Fibroblast of lung (primary cell): Measurements from ENCODE around the gene GMPR. TPM values are rescaled to one million over a fixed set of nuclear protein-coding genes. Genes with fewer than 3 reads are reported as not detected.
A peak's percentile ranks its signal among the peaks of the same experiment; 100 is the strongest.

Experiments
- DNase-seq, 2 donors: peaks; one replicate each; pipeline versions ENCODE4 v3.0.0 to v3.0.0-alpha.2; 2010; ENCODE audit warnings: low read depth in 2 of 2
- H2AFZ ChIP-seq: 2 replicates; pipeline ENCODE4 v1.5.1; 2012; ENCODE audit warnings: low read length, control low read depth, inconsistent platforms
- H3K27ac ChIP-seq: 2 replicates; pipeline ENCODE4 v1.5.1; 2011; ENCODE audit warnings: low read length, control low read depth; ENCODE audit not compliant: insufficient read depth
- H3K27me3 ChIP-seq: 2 replicates; pipeline ENCODE4 v1.5.1; 2011; ENCODE audit warnings: mild to moderate bottlenecking, low read length; ENCODE audit not compliant: control insufficient read depth, insufficient read depth
- H3K36me3 ChIP-seq: 2 replicates; pipeline ENCODE4 v1.5.1; 2011; ENCODE audit warnings: low read length; ENCODE audit not compliant: control insufficient read depth, insufficient read depth
- H3K4me1 ChIP-seq: 2 replicates; pipeline ENCODE4 v1.5.1; 2011; ENCODE audit warnings: low read length; ENCODE audit not compliant: control insufficient read depth, insufficient read depth; ENCODE audit errors: extremely low read depth
- H3K4me2 ChIP-seq: 2 replicates; pipeline ENCODE4 v1.5.1; 2011; ENCODE audit warnings: low read length, control low read depth; ENCODE audit not compliant: insufficient read depth; ENCODE audit errors: extremely low read depth
- H3K4me3 ChIP-seq, 4 experiments: fragments of 200-600 bp in 1 of 4; sonication (generic) in 1 of 4; replicated peaks in 1 of 4; 2 replicates each; pipeline ENCODE4 v1.5.1; 2011 to 2016; ENCODE audit warnings: low read length in 4 of 4, low read depth in 3 of 4, mild to moderate bottlenecking in 3 of 4, control low read depth in 2 of 4, inconsistent platforms in 1 of 4, mixed read lengths in 1 of 4; ENCODE audit not compliant: insufficient read depth in 1 of 4; ENCODE audit errors: control extremely low read depth in 1 of 4
- H3K79me2 ChIP-seq: 2 replicates; pipeline ENCODE4 v1.5.1; 2012; ENCODE audit warnings: mild to moderate bottlenecking, low read length, inconsistent platforms; ENCODE audit not compliant: control insufficient read depth, insufficient read depth
- H3K9ac ChIP-seq: 2 replicates; pipeline ENCODE4 v1.5.1; 2011; ENCODE audit warnings: mild to moderate bottlenecking, low read length, control low read depth; ENCODE audit not compliant: insufficient read depth
- H3K9me3 ChIP-seq: 2 replicates; pipeline ENCODE4 v1.5.1; 2012; ENCODE audit warnings: low read depth, low read length; ENCODE audit not compliant: control insufficient read depth, insufficient read depth
- H4K20me1 ChIP-seq: 2 replicates; pipeline ENCODE4 v1.5.1; 2011; ENCODE audit warnings: low read length; ENCODE audit not compliant: control insufficient read depth, insufficient read depth; ENCODE audit errors: extremely low read depth
- CTCF ChIP-seq, 2 donors: IDR thresholded peaks in 1 of 2; conservative IDR thresholded peaks in 1 of 2; 1 replicate in 1 of 2; 2 replicates in 1 of 2; pipeline ENCODE4 v1.5.1; 2011 to 2012; ENCODE audit warnings: low read length in 2 of 2, control low read depth in 1 of 2, inconsistent platforms in 1 of 2, low read depth in 1 of 2, mild to moderate bottlenecking in 1 of 2
- EZH2 ChIP-seq: IDR thresholded peaks from 2 replicates; pipeline ENCODE4 v1.5.1; 2012; ENCODE audit warnings: low read length, control low read depth, mild to moderate bottlenecking; ENCODE audit errors: missing control alignments
- polyA plus RNA-seq, 2 donors: library from polyadenylated mRNA; depleted of rRNA in 1 of 2; stranded (reverse) in 1 of 2; unstranded in 1 of 2; fragments of >200 nt; gene quantifications; 2 replicates each; pipeline ENCODE4 v1.2.1, GENCODE V29; 2011 to 2012; ENCODE audit warnings: missing spikeins in 1 of 2
- total RNA-seq: library from RNA; depleted of rRNA; stranded (reverse); fragments of >200 nt; gene quantifications from 2 replicates; pipeline ENCODE4 v1.2.1, GENCODE V29; 2014

Gene GMPR
- total and polyA plus RNA-seq, 2 donors (not counting 1 experiment from before 2014, with no cell fraction given), result 13.2 to 16.4 TPM

GRCh38 chr6:16344756-16345155 lies 106.4 kb downstream of the GMPR start:
- Histone ChIP-seq H3K4me1 (peaks cover 17% of the 10 kb centered on the region), H3K27ac (peak overlapping the region; percentile 84), H3K9me3 (no peaks in the 10 kb centered on the region), H4K20me1 (no peaks in the 10 kb centered on the region), H3K4me2 (no peak overlapping the region), H3K36me3 (no peaks in the 10 kb centered on the region), H3K9ac (no peak overlapping the region), H3K27me3 (no peaks in the 10 kb centered on the region), H3K79me2 (no peaks in the 10 kb centered on the region), H2AFZ (no peak overlapping the region), H3K4me3 (no peak overlapping the region)
- TF ChIP-seq CTCF (conservative IDR thresholded peaks at IDR 0.05 in 1 of 2, IDR thresholded peaks at IDR 0.05 in 1 of 2; ENCODE audit: low read depth in 1 of 2, low read length in 2 of 2) (no peak), EZH2 (no peak)
- peak; percentile 79 to 86 for DNase-seq

Other genes starting within 250 kb of the GMPR start
- gene MYLIP, start 109.5 kb upstream of the GMPR start, total RNA-seq, result 2.5 and 4.6 TPM in 2 replicates
- 5.2 and 7.6 TPM in 2 replicates for gene MYLIP, start 109.5 kb upstream of the GMPR start, polyA plus RNA-seq